IMR-90 (cell line): Measurements from ENCODE around the gene HBD. TPM values are rescaled to one million over a fixed set of nuclear protein-coding genes. Genes with fewer than 3 reads are reported as not detected.

Source experiments
- ATAC-seq: fragments of 200-7000 bp; cut with Tn5 transposase; 2 replicates; pipeline ENCODE4 v1.9.1; 2020; ENCODE audit warnings: low read depth, mild to moderate bottlenecking, moderate library complexity
- BruUV-seq: library from RNA; stranded (reverse); fragments of 400-500 nt; replicated peaks from 2 replicates; lab custom pipeline; 2021; lab: Mats Ljungman, UMichigan
- CTCF ChIA-PET: fragments of 300-600 bp; formaldehyde crosslinking; extraction: SDS; loops from one replicate; lab custom pipeline; 2021; ENCODE audit warnings: antibody characterized with exemption; lab: Yijun Ruan, JAX
- POLR2A ChIA-PET: fragments of 300-600 bp; sonication (Branson Sonifier 250); formaldehyde crosslinking; loops from one replicate; lab custom pipeline; 2022; ENCODE audit warnings: antibody characterized with exemption; ENCODE audit not compliant: unreplicated experiment; lab: Charles Lee
- DNase-seq: peaks from one replicate; pipeline ENCODE4 v3.0.0; 2013
- H2AFZ ChIP-seq: replicated peaks from 2 replicates; pipeline ENCODE3; 2013; ENCODE audit warnings: low read length, mild to moderate bottlenecking; ENCODE audit not compliant: poor library complexity
- H2AK5ac ChIP-seq: 2 replicates; pipeline ENCODE4 v1.6.1; 2013; ENCODE audit warnings: low read depth, low read length, inconsistent platforms
- H2AK9ac ChIP-seq: replicated peaks from 2 replicates; pipeline ENCODE3; 2013; ENCODE audit warnings: mild to moderate bottlenecking, low read depth, low read length, moderate library complexity; ENCODE audit not compliant: poor library complexity
- H2BK120ac ChIP-seq: 2 replicates; pipeline ENCODE4 v1.6.1; 2013; ENCODE audit warnings: low read depth, low read length, inconsistent platforms
- H2BK15ac ChIP-seq: 3 replicates; pipeline ENCODE4 v1.6.1; 2013; ENCODE audit warnings: low read depth, low read length, inconsistent platforms
- H2BK20ac ChIP-seq: 2 replicates; pipeline ENCODE4 v1.6.1; 2013; ENCODE audit warnings: low read depth, mild to moderate bottlenecking, inconsistent platforms, low read length, moderate library complexity
- H2BK5ac ChIP-seq: 2 replicates; pipeline ENCODE4 v1.6.1; 2013; ENCODE audit warnings: mild to moderate bottlenecking, low read depth, low read length, inconsistent platforms; ENCODE audit not compliant: poor library complexity, severe bottlenecking
- H3K14ac ChIP-seq: replicated peaks from 2 replicates; pipeline ENCODE4 v1.6.1; 2013; ENCODE audit warnings: low read depth, low read length, inconsistent platforms
- H3K18ac ChIP-seq: 2 replicates; pipeline ENCODE4 v1.6.1; 2013; ENCODE audit warnings: low read depth, low read length, control low read depth
- H3K23ac ChIP-seq: 2 replicates; pipeline ENCODE4 v1.6.1; 2013; ENCODE audit warnings: low read depth, low read length, inconsistent platforms
- H3K27ac ChIP-seq: 2 replicates; pipeline ENCODE4 v1.5.1; 2013; ENCODE audit warnings: mild to moderate bottlenecking, control low read depth, low read length; ENCODE audit not compliant: insufficient read depth
- H3K27me3 ChIP-seq: 2 replicates; pipeline ENCODE4 v1.6.1; 2013; ENCODE audit warnings: low read length; ENCODE audit not compliant: control insufficient read depth, insufficient read depth
- H3K36me3 ChIP-seq: 2 replicates; pipeline ENCODE4 v1.6.1; 2013; ENCODE audit warnings: low read length, mixed read lengths; ENCODE audit not compliant: control insufficient read depth, insufficient read depth
- H3K4ac ChIP-seq: 2 replicates; pipeline ENCODE4 v1.6.1; 2013; ENCODE audit warnings: low read depth, low read length, inconsistent platforms
- H3K4me1 ChIP-seq: 2 replicates; pipeline ENCODE4 v1.6.1; 2013; ENCODE audit warnings: low read length, mixed read lengths; ENCODE audit not compliant: control insufficient read depth, insufficient read depth
- H3K4me2 ChIP-seq: 2 replicates; pipeline ENCODE4 v1.6.1; 2013; ENCODE audit warnings: low read depth, mild to moderate bottlenecking, control low read depth, low read length, moderate library complexity
- H3K4me3 ChIP-seq: 2 replicates; pipeline ENCODE4 v1.5.1; 2013; ENCODE audit warnings: low read depth, mild to moderate bottlenecking, control low read depth, low read length, moderate library complexity; ENCODE audit not compliant: insufficient read depth
- H3K56ac ChIP-seq: 2 replicates; pipeline ENCODE4 v1.6.1; 2013; ENCODE audit warnings: low read length, inconsistent platforms; ENCODE audit not compliant: insufficient read depth; ENCODE audit errors: extremely low read depth
- H3K79me1 ChIP-seq, 2 experiments: 2 replicates each; pipeline ENCODE4 v1.6.1; 2013; ENCODE audit warnings: low read length in 2 of 2, inconsistent platforms in 1 of 2, low read depth in 1 of 2
- H3K9ac ChIP-seq: 2 replicates; pipeline ENCODE4 v1.6.1; 2013; ENCODE audit warnings: low read depth, low read length, control low read depth
- H3K9me1 ChIP-seq: 2 replicates; pipeline ENCODE4 v1.6.1; 2013; ENCODE audit warnings: low read length, inconsistent platforms; ENCODE audit not compliant: insufficient read depth
- H3K9me3 ChIP-seq: 2 replicates; pipeline ENCODE4 v1.6.1; 2013; ENCODE audit warnings: low read length; ENCODE audit not compliant: control insufficient read depth, insufficient read depth
- H4K20me1 ChIP-seq: 2 replicates; pipeline ENCODE4 v1.6.1; 2013; ENCODE audit warnings: low read length, inconsistent platforms; ENCODE audit not compliant: insufficient read depth
- H4K5ac ChIP-seq: 2 replicates; pipeline ENCODE4 v1.6.1; 2013; ENCODE audit warnings: mild to moderate bottlenecking, low read depth, low read length, control low read depth
- H4K8ac ChIP-seq, 2 experiments: 2 replicates each; pipeline ENCODE4 v1.6.1; 2013; ENCODE audit warnings: low read depth in 2 of 2, low read length in 2 of 2, control low read depth in 1 of 2, inconsistent platforms in 1 of 2
- H4K91ac ChIP-seq: 2 replicates; pipeline ENCODE4 v1.6.1; 2013; ENCODE audit warnings: low read depth, low read length, inconsistent platforms; ENCODE audit not compliant: insufficient read depth
- BHLHE40 ChIP-seq: fragments of 150-350 bp; IDR thresholded peaks from 2 replicates; pipeline ENCODE4 v1.6.1; 2016; ENCODE audit warnings: mild to moderate bottlenecking, low read depth, low read length
- CEBPB ChIP-seq: IDR thresholded peaks from 2 replicates; pipeline ENCODE4 v1.6.1; 2012; ENCODE audit warnings: low read depth, low read length, improper control_type of control experiment
- CTCF ChIP-seq: conservative IDR thresholded peaks from 2 replicates; pipeline ENCODE4 v1.5.1; 2012; ENCODE audit warnings: mild to moderate bottlenecking, low read depth, low read length, improper control_type of control experiment
- ELK1 ChIP-seq: fragments of 150-350 bp; IDR thresholded peaks from 2 replicates; pipeline ENCODE4 v1.6.1; 2016; ENCODE audit warnings: low read depth, mild to moderate bottlenecking, low read length, moderate library complexity, borderline replicate concordance
- FOS ChIP-seq: fragments of 150-350 bp; IDR thresholded peaks from 2 replicates; pipeline ENCODE4 v1.6.1; 2016; ENCODE audit warnings: low read depth, low read length
- MAFK ChIP-seq: IDR thresholded peaks from 2 replicates; pipeline ENCODE4 v1.6.1; 2012; ENCODE audit warnings: low read depth, low read length, improper control_type of control experiment
- MAZ ChIP-seq: IDR thresholded peaks from 2 replicates; pipeline ENCODE4 v1.6.1; 2012; ENCODE audit warnings: low read depth, mild to moderate bottlenecking, low read length, improper control_type of control experiment, moderate library complexity, borderline replicate concordance
- POLR2A ChIP-seq: IDR thresholded peaks from 2 replicates; pipeline ENCODE4 v1.6.1; 2012; ENCODE audit warnings: mild to moderate bottlenecking, low read depth, low read length
- RCOR1 ChIP-seq: IDR thresholded peaks from 2 replicates; pipeline ENCODE4 v1.6.1; 2012; ENCODE audit warnings: mild to moderate bottlenecking, low read length, improper control_type of control experiment; ENCODE audit not compliant: insufficient replicate concordance
- RFX5 ChIP-seq: IDR thresholded peaks from 2 replicates; pipeline ENCODE4 v1.8.0; 2012; ENCODE audit warnings: low read depth, mild to moderate bottlenecking, low read length, moderate library complexity
- SMC3 ChIP-seq: fragments of 150-350 bp; IDR thresholded peaks from 2 replicates; pipeline ENCODE4 v1.6.1; 2016; ENCODE audit warnings: low read depth, mild to moderate bottlenecking, antibody characterized with exemption, low read length, moderate library complexity
- USF2 ChIP-seq: fragments of 150-350 bp; IDR thresholded peaks from 2 replicates; pipeline ENCODE4 v1.6.1; 2017; ENCODE audit warnings: mild to moderate bottlenecking, antibody characterized with exemption, low read length, low read depth
- WGBS, 2 experiments: methylation state at CpG; one replicate each; pipeline versions ENCODE4 v1.1.5 to v1.1.7; 2013; ENCODE audit warnings: missing lambda C conversion rate in 2 of 2; ENCODE audit not compliant: insufficient read length in 1 of 2; ENCODE audit errors: extremely low coverage in 2 of 2; 5-methylcytosine and 5-hydroxymethylcytosine counted together
- dilution Hi-C: fragments of 300-500 bp; cut with HindIII; formaldehyde crosslinking; loops from one replicate; pipeline ENCODE4 v1.14.3; 2018; ENCODE audit warnings: low sequenced_read_pairs; ENCODE audit not compliant: unreplicated experiment
- in situ Hi-C: fragments of 300-500 bp; cut with MboI; formaldehyde crosslinking; loops from 3 replicates; pipeline ENCODE4 v1.14.3; 2019; ENCODE audit warnings: low sequenced_read_pairs, inconsistent platforms, mixed read lengths
- intact Hi-C: fragments of 100-400 bp; cut with micrococcal nuclease; formaldehyde crosslinking; loops from 2 replicates; pipeline ENCODE4 v1.10.0; 2022
- polyA plus RNA-seq, 3 experiments: library from polyadenylated mRNA; depleted of rRNA; stranded (reverse); fragments of >200 nt; gene quantifications; 2 replicates each; pipeline ENCODE4 v1.2.3, GENCODE V29; 2012; ENCODE audit warnings: low replicate concordance in 1 of 3
- total RNA-seq: library from RNA; depleted of rRNA; stranded (reverse); fragments of >200 nt; gene quantifications from 2 replicates; pipeline ENCODE4 v1.2.3, GENCODE V29; 2012

The HBD gene
- total and polyA plus RNA-seq, 2 of the 4 experiments (the other 2 are of a cell fraction): 6.3 to 12.0 TPM

- ChIA-PET POLR2A (no interaction called here), CTCF (no interaction called here)
- BruUV-seq: no TSS peak
- intact Hi-C loops (no loop called here), in situ Hi-C loops (no loop called here), dilution Hi-C loops (no loop called here)
- no peaks in the 10 kb centered on the region for H3K79me1 ChIP-seq
- no peak overlapping the region for H3K9ac ChIP-seq
- H3K9me1 ChIP-seq: no peaks in the 10 kb centered on the region
- no peaks in the 10 kb centered on the region for H3K36me3 ChIP-seq
- no peaks in the 10 kb centered on the region for H3K27me3 ChIP-seq
- no peaks in the 10 kb centered on the region; the same call in 1 of the 2 replicates for H3K9me3 ChIP-seq
- H2BK15ac ChIP-seq: no peak overlapping the region
- H3K4ac ChIP-seq: no peak overlapping the region
- H2BK5ac ChIP-seq: no peak overlapping the region
- no peaks in the 10 kb centered on the region for H3K4me1 ChIP-seq
- no peak overlapping the region for H3K27ac ChIP-seq
- H3K14ac ChIP-seq: no peak overlapping the region
- no peak for TF ChIP-seq FOS
- no peak for TF ChIP-seq BHLHE40
- TF ChIP-seq CEBPB: no peak
- no peak for TF ChIP-seq RCOR1
- TF ChIP-seq MAFK: no peak
- no peak for TF ChIP-seq SMC3
- no peak for TF ChIP-seq ELK1
- TF ChIP-seq CTCF: no peak
- TF ChIP-seq USF2: no peak
- no peak for TF ChIP-seq RFX5
- TF ChIP-seq POLR2A: no peak
- TF ChIP-seq MAZ: no peak
- no peak overlapping the region for H4K8ac ChIP-seq
- no peaks in the 10 kb centered on the region for H4K20me1 ChIP-seq
- H3K18ac ChIP-seq: no peak overlapping the region
- no peak overlapping the region for H4K91ac ChIP-seq
- H2AK9ac ChIP-seq: no peak overlapping the region
- no peak overlapping the region for H2BK20ac ChIP-seq
- no peak overlapping the region for H2BK120ac ChIP-seq
- no peak overlapping the region for H4K5ac ChIP-seq
- no peak overlapping the region for H3K4me3 ChIP-seq
- WGBS, 2 experiments: no CpG with 5 or more reads among the region's 2 CpGs
- H3K23ac ChIP-seq: no peak overlapping the region
- H3K56ac ChIP-seq: no peak overlapping the region
- no peak overlapping the region for H2AK5ac ChIP-seq
- ATAC-seq (no peak), DNase-seq (no peak)
- H3K4me2 ChIP-seq: no peak overlapping the region
- H2AFZ ChIP-seq: no peak overlapping the region
Observed at GRCh38 chr11:5188201-5188600, 46.1 kb downstream of the HBD start.
